ENCODE data around the gene GPR78. TPM values are rescaled to one million over a fixed set of nuclear protein-coding genes. Genes with fewer than 3 reads are reported as not detected.

GPR78 gene
- total RNA-seq, 2 donors from 2014 or later, result 3.7 to 8.1 TPM

GRCh38 chr4:8552581-8553205, 27.5 kb upstream of the GPR78 start:
- no peaks in the 10 kb centered on the region for H3K27me3 Mint-ChIP-seq (ENCODE audit: insufficient read depth)
- peaks cover 17% of the 10 kb centered on the region for H3K4me1 Mint-ChIP-seq
- Histone ChIP-seq H3K27me3 (ENCODE audit: control insufficient read depth, insufficient read depth, low read length, poor library complexity, severe bottlenecking) (no peaks in the 10 kb centered on the region), H3K9me3 (ENCODE audit: control insufficient read depth, low read length) (no peaks in the 10 kb centered on the region), H3K36me3 (ENCODE audit: control insufficient read depth, insufficient read depth, low read length) (no peaks in the 10 kb centered on the region), H3K4me3 (ENCODE audit: low read length) (no peak overlapping the region), H3K27ac (ENCODE audit: low read depth, low read length) (no peak overlapping the region), H3K4me1 (ENCODE audit: control insufficient read depth, insufficient read depth, low read length) (peaks cover 9% of the 10 kb centered on the region), H3K9ac (ENCODE audit: extremely low read depth, low read length, poor library complexity, severe bottlenecking) (no peak overlapping the region)
- H3K9me3 Mint-ChIP-seq, result no peaks in the 10 kb centered on the region
- DNase-seq, result peak; percentile 38
- 78 to 80% methylated on average over 6 to 8 of the region's 8 CpGs for WGBS, 2 experiments (ENCODE audit: insufficient coverage in 1 of 2, insufficient read length in 1 of 2)
- TF ChIP-seq, protein P1, sequence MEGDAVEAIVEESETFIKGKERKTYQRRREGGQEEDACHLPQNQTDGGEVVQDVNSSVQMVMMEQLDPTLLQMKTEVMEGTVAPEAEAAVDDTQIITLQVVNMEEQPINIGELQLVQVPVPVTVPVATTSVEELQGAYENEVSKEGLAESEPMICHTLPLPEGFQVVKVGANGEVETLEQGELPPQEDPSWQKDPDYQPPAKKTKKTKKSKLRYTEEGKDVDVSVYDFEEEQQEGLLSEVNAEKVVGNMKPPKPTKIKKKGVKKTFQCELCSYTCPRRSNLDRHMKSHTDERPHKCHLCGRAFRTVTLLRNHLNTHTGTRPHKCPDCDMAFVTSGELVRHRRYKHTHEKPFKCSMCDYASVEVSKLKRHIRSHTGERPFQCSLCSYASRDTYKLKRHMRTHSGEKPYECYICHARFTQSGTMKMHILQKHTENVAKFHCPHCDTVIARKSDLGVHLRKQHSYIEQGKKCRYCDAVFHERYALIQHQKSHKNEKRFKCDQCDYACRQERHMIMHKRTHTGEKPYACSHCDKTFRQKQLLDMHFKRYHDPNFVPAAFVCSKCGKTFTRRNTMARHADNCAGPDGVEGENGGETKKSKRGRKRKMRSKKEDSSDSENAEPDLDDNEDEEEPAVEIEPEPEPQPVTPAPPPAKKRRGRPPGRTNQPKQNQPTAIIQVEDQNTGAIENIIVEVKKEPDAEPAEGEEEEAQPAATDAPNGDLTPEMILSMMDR (conservative IDR thresholded peaks at IDR 0.05), result no peak
- H3K27ac Mint-ChIP-seq, result no peak overlapping the region
- H3K4me3 Mint-ChIP-seq, result no peak overlapping the region
- H3K36me3 Mint-ChIP-seq (ENCODE audit: low read depth), result no peaks in the 10 kb centered on the region

DNA sequence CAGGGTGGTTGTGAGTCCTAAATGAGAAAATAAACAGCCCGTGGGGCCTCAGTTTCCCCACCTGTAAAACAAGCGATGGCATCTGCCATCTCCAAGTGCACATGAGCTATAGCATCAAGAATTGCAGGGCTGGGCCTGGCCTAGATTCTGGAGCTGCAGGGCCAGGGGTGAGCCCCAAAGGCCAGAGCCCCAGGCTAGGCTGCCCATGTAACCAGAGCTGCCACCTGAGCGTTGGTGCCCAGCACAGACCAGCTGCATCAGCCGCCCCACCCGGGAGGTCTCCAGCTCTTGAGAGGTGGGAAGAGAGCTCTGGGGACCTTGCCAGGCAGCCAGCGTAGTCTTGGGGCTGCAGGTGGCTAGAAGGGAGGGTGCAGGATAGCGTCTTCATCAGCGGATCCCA, 27.0 kb upstream of the GPR78 start:
- H3K36me3 Mint-ChIP-seq (ENCODE audit: low read depth), result no peaks in the 10 kb centered on the region
- Histone ChIP-seq H3K36me3 (ENCODE audit: control insufficient read depth, insufficient read depth, low read length) (no peaks in the 10 kb centered on the region), H3K27me3 (ENCODE audit: control insufficient read depth, insufficient read depth, low read length, poor library complexity, severe bottlenecking) (no peaks in the 10 kb centered on the region), H3K4me1 (ENCODE audit: control insufficient read depth, insufficient read depth, low read length) (peaks cover 9% of the 10 kb centered on the region), H3K4me3 (ENCODE audit: low read length) (no peak overlapping the region), H3K9ac (ENCODE audit: extremely low read depth, low read length, poor library complexity, severe bottlenecking) (no peak overlapping the region), H3K27ac (ENCODE audit: low read depth, low read length) (no peak overlapping the region), H3K9me3 (ENCODE audit: control insufficient read depth, low read length) (no peaks in the 10 kb centered on the region)
- no peak for DNase-seq
- no peaks in the 10 kb centered on the region for H3K27me3 Mint-ChIP-seq (ENCODE audit: insufficient read depth)
- peaks cover 17% of the 10 kb centered on the region for H3K4me1 Mint-ChIP-seq
- H3K4me3 Mint-ChIP-seq, result no peak overlapping the region
- H3K9me3 Mint-ChIP-seq, result no peaks in the 10 kb centered on the region
- H3K27ac Mint-ChIP-seq, result no peak overlapping the region
- TF ChIP-seq, protein P1 (conservative IDR thresholded peaks at IDR 0.05), result no peak
- 86 to 93% methylated on average over 6 to 8 of the region's 8 CpGs for WGBS, 2 experiments (ENCODE audit: insufficient coverage in 1 of 2, insufficient read length in 1 of 2)

DNA sequence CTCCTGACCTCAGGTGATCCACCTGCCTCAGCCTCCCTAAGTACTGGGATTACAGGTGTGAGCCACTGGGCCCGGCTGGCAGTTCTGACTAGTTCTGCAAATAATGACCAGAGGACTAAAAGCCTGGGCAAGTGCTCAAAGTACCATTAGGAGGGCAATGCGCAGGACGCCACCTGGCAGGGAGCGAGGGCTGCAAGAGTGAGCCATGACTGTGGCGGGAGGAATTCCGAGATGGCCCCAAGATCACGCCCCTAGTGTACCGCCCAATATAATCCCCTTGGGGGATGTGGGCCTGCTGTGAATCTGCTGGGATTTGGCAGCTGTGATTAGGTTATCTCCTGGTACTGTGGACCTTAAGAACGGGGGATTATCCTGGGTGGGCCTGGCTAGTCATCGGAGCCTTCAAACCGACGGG, 26.2 kb upstream of the GPR78 start:
- no peak overlapping the region for H3K27ac Mint-ChIP-seq
- TF ChIP-seq, protein P1 (conservative IDR thresholded peaks at IDR 0.05), result no peak
- no peaks in the 10 kb centered on the region for H3K27me3 Mint-ChIP-seq (ENCODE audit: insufficient read depth)
- Histone ChIP-seq H3K9ac (ENCODE audit: extremely low read depth, low read length, poor library complexity, severe bottlenecking) (no peak overlapping the region), H3K27ac (ENCODE audit: low read depth, low read length) (no peak overlapping the region), H3K27me3 (ENCODE audit: control insufficient read depth, insufficient read depth, low read length, poor library complexity, severe bottlenecking) (no peaks in the 10 kb centered on the region), H3K4me3 (ENCODE audit: low read length) (no peak overlapping the region), H3K4me1 (ENCODE audit: control insufficient read depth, insufficient read depth, low read length) (peaks cover 12% of the 10 kb centered on the region), H3K9me3 (ENCODE audit: control insufficient read depth, low read length) (no peaks in the 10 kb centered on the region), H3K36me3 (ENCODE audit: control insufficient read depth, insufficient read depth, low read length) (no peaks in the 10 kb centered on the region)
- peaks cover 20% of the 10 kb centered on the region for H3K4me1 Mint-ChIP-seq
- H3K4me3 Mint-ChIP-seq, result no peak overlapping the region
- WGBS, 2 experiments (ENCODE audit: insufficient coverage in 1 of 2, insufficient read length in 1 of 2), result 79 to 83% methylated on average over 7 to 12 of the region's 12 CpGs
- no peaks in the 10 kb centered on the region for H3K9me3 Mint-ChIP-seq
- H3K36me3 Mint-ChIP-seq (ENCODE audit: low read depth), result no peaks in the 10 kb centered on the region
- peak; percentile 72 for DNase-seq

Data from endodermal cell (in vitro differentiated cells).